ENCODE data around the gene TSPAN14.
"Not testable (repeated sequence)": the region's sequence is repeated elsewhere in the genome, so short reads cannot be mapped to it uniquely, and the experiment has no call there.

The TSPAN14 gene

DNA sequence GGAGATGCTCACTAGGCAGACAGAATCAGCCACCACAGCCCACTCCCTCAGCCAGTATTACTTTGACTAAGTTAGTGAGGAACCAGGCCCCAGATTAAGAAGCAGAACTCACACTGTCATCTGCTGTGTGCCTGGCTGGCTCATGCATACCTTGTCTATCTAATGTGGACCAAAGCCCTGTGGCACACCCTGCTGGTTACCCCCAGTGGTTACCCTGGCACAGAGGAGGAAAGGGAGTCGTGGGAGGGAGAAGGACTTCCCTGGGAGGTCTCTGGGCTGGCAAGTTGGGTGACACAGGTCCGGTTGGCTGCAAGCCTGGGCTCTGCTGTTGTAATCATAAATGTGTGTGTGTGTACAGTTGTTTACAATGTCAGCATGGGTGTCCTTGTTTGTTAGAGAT, 76.1 kb downstream of the TSPAN14 start:
- no peak for DNase-seq

DNA sequence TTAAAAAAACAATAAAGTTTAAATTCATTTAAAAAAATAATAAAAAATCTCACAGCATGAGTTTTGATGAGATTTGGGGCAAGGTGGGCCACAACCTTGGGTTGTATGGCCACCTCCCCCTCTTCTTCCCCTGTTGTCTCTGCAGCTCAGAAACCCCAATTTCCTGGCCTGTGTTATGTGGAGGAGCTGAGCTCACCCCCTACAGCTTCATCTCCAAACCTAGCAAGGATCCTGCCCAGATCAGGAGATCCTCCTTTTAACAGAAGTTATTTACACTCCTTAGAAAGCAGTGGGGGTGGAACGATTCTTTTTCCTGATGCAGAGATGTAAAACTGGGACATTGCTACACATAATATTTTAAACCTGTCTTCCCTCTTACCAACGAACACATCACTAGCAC, 76.7 kb downstream of the TSPAN14 start:
- no peak for DNase-seq

DNA sequence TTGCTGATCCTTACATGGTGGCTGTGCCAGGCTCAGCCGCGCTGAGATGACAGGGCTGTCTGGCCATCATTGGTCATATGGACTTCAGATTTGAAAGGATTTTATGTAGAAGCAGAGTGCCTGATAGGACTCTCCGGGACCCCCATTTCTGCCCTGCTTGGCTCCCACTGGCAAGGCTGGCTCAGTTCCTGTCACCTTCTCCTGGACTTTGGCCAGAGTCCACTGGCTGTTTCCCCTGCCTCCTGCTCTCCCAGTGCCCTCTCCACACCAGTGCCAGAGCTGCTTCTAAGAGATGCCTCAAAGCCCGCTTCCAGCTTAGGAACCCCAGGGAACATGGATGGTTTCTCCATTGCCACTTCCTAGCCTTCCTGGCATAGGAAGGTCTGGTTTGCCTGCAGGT, 78.5 kb downstream of the TSPAN14 start:
- DNase-seq: no peak

DNA sequence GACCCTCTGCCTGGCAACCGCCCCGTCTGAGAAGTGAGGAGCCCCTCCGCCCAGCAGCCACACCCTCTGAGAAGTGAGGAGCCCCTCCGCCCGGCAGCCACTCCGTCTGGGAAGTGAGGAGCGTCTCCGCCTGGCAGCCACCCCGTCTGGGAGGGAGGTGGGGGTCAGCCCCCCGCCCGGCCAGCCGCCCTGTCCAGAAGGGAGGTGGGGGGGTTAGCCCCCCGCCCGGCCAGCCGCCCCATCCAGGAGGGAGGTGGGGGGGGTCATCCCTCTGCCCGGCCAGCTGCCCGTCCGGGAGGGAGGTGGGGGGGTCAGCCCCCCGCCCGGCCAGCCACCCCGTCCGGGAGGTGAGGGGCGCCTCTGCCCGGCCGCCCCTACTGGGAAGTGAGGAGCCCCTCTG, 79.9 kb downstream of the TSPAN14 start:
- not testable (repeated sequence) for DNase-seq

DNA sequence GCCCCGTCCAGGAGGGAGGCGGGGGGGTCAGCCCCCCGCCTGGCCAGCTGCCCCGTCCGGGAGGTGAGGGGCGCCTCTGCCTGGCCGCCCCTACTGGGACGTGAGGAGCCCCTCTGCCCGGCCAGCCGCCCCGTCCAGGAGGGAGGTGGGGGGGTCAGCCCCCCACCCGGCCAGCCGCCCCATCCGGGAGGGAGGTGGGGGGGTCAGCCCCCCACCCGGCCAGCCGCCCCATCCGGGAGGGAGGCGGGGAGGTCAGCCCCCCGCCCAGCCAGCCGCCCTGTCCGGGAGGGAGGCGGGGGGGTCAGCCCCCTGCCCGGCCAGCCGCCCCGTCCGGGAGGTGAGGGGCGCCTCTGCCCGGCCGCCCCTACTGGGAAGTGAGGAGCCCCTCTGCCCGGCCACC, 80.5 kb downstream of the TSPAN14 start:
- not testable (repeated sequence) for DNase-seq

DNA sequence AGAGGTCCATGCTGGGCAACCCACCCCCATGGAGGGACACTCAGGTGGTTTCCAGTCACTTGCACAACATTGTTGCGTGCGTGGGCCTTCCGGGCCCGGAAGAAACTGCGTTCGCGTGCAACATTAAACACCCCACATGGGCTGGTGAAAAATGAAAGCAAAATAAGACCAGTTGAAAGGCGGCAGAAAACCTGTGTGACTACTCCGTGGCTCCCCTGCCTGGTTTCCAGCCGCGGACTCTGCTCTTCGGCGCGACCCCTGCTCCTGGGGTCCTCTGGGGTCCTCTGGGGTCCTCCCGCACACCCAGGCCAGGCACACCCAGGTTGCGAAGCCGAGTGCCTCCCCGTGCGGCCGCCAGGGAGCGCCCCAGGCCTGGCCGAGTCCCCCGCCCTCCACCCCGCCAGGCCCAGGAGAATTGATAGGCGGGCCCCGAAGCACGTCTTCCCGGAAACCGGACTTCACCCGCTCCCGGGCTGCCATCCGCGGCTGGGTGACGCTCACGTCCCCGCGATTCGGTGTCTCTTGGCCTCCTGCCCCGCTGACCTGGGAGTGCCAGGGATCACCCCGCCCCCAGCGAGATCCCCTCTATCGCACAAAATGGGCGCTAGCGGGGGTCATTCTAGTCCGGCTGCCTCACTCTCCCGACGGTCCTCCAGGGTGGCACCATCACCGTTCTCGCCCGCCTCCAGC, 81.7 kb downstream of the TSPAN14 start:
- peak; percentile 52 for DNase-seq

DNA sequence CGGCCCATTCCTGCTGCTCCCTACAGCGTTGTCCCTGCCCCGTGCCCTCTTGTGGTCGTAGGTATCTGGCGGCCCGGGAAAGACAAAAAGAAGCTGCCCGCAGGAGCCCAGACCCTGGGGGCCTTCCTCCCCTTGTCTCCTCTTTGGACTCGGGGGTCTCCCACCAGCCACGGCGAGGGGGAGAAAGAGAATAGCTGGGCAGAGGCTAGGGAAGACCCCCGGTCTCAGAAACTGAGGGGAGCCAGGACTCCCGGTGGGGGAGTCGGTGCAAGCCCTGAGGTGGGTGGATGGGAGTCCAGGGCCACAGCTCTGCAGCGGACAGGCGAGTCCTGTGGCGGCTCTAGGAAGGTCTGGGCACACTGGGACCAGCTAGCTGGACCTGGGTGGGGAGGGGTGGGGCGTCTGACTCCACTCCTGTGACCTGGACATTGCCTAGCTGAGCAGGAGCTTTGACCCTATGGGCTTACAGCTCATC, 82.3 kb downstream of the TSPAN14 start:
- no peak for DNase-seq

DNA sequence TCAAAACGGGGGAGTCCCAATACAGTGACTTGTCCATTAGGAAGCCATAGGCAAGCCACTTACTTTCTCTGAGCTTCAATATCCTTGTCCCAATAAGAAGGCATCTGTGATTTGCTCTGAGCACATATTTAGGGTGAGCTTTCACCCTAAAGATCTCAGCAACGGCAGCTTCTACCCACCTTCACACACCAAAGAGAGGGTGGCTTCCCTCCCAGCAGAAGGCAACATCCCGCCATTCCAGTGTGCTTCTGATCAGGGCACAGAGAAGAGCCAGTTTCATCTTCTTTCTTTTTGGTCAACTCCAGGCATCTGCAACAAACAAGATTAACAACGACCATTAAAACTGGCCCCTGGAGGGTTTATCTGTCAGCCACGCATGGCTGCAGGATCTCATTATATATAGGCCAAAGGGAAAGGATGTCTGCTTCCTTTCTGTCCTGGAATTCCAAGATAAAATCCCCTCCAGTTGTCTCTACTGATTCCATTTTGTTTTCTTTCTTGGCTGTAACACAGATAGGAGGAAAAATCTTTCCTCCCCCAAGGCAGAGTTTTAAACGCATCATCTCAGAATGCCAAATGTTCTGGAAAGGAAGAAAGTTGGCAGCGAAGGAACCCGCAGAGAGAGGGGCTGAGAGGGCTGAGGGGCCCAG, 83.1 kb downstream of the TSPAN14 start:
- no peak for DNase-seq

DNA sequence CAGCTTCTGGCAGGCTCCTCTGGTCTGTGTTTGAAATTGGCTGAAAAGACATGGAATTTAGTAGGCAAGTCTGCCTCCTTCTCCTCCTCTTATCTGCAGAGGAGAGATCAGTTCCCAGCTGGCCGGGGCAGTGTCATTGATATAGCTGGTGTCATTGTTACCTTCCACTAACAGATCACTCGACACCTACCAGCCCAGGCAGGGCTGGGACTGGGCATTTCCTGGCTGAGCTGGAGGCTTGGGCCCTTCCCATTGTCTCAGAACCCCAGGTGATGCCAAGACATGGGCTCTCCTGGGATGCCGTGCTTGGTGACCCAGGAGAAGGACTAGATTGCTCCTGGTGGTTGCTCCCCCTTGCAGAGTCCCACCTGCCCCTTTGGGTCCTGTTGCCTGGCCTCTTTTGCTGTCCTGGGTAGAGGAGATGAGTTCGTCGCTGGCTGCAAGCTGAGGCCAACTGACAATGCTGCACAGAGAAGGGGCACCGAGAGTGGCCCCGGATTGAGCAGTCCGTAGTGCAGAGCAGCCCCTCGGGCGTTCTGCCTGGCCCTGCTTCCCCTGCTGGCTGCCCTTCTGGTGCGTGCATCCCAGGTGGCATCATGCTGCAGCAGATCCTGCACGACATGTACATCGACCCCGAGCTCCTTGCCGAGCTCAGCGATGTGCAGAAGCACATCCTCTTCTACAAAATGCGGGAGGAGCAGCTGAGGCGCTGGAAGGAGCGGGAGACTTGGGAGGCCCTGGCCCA, 83.8 kb downstream of the TSPAN14 start, which contains the start of gene SH2D4B:
TSS of gene SH2D4B (plus strand) at position 167 of the 745 bp plus-strand sequence. CDS start at position 597, 430 bp downstream.
- DNase-seq: no peak

DNA sequence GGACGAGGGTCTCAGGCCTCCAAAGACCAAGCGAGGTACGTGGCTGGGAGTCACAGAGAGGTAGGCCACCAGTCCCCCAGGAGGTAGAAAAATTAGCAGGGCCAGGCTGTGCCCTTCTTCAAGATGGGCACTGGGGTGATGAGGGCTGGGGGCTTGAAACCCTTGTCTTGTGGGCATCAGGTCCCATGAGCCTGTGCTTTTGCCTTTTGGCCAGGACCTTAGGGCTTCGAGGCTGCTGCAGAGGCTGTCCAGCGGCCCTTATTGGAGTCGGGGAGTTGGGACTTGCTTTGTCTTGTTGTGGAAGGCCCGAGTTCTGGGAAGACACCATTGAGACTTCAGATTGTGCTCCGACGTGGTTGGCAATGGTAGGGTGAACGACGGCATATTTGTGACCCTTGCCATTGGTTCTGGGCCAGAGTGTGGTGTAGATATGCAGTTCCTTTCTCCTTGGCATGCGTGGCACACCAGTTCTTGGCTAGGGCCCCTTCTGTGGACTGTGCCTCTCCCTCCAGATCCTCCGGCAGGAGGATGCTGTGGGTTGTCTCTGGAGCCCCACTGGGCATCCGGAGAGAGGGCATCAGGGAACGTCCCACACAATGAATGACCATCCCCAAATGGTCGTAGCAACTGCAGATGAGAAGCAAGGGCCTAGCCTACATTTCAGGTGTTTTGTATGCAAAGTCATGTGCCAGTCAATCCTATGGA, 84.5 kb downstream of the TSPAN14 start:
- DNase-seq: no peak

DNA sequence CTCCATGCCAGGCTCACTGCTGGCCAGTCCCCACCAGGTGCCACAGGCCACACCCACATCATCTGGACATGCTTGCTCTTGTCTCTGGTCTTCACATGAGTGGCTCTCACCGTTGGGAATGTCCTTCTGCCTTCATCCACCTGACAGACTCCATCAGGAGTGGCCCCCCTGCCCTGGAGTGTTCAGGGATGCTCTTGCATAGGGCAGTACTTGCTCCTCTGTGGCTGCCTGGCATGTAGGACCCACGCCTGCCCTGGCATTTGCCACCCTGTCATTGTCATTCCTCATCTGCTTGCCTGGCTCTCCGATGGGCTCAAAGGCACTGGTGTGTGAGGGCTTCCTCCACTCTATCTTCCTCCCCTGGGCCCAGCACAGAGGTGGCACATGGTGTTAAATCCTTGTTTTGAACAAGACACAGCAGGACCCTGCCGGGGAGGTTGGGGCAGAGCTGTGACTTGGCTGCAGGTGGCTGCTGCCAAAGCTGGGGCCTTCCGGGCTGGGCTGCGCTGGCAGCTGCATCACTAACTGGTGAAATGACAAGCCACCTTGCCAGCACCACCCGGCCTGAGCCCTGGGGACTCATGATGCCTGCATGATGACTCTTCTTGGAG, 85.4 kb downstream of the TSPAN14 start:
- no peak for DNase-seq

DNA sequence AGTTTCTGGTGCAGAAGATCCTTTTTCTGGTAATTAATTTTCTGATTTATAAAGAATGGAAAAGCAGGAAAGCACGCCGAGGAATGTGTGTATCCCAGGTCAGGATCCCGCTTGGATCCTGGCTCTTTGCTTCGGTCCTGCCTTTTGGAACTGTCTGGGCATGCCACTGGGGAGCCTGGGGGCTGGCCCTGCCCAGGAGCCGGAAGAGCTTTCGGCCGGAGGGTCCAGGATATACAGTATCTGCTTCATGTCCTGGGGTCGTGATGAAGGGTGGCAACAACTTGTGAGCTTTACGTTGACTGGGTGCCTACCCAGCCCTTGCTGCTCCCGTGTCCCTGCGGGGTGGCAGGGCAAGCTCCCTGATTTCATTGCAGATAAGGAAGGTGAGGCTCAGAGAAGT, 86.0 kb downstream of the TSPAN14 start:
- DNase-seq: no peak

DNA sequence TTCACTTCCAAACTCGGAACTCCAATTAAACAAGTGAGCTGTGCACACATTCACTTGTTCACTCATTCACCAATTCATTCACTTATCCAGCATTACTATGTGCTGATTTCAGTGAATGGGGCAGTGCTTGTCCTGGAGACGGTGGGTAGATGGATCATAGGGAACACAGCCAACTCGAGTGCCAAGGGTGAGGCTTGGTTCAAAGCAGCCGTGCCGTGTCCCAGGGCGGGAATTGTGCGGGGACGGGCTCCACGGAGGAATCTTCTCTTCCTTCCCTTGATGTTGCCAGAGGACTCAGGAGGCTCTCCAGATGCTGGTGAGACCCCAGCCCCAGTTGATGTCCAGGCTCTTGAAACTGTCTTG, 86.5 kb downstream of the TSPAN14 start:
- DNase-seq: no peak

DNA sequence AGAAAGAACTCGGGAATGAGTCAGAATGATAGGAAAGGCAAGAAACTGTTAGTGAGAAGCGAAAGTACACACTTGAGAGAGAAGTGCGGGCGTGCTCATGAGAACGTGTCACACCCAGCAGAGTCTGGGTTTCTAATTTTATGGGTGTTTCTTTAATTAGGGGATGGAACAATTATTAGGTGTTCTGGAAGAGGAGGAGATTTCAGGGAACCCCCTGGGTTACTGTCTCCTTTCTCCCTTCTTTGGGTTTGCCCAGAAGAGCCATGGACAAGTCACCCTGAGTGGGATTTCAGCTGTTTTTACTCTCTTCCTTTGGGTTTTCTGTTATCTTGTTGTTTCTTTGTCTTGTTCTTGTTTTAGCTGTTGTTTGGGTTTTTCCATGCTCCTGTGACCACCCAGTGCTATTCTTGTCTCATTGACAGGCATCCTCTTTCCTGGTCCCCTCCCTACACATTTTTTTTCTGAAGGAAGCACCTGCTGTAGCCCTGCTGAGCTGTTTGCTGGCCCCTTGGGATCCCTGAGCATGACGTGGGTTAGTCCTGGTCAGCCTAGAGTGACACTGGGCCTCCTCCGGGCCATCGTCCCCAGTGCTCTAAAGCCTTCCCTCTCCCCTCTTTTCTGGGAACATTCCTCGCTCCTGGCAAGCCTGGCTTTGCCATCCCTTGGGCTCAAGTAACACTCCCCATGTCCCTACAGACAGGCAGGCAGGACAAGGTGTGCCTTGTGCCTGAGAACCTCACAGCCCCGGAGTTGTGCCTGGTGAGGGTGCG, 87.1 kb downstream of the TSPAN14 start:
- DNase-seq: no peak

DNA sequence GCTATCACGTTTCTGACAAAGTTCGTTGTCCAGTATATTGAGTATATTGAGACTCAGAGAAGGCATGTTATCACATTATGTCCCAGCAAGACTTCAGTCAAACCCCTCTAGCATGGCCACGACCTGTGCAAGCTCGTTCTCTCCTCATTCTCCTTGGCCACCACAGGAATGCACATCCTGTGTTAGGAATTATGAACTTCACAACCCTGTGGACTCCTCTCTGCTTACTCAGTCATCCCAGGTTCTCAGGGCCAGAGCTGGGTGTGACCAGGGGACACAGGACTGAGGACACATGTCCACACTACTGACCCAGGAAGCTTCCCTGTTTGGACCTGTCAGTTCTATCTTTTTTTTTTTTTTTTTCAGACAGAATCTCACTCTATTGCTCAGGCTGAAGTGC, 87.9 kb downstream of the TSPAN14 start:
- DNase-seq: no peak

DNA sequence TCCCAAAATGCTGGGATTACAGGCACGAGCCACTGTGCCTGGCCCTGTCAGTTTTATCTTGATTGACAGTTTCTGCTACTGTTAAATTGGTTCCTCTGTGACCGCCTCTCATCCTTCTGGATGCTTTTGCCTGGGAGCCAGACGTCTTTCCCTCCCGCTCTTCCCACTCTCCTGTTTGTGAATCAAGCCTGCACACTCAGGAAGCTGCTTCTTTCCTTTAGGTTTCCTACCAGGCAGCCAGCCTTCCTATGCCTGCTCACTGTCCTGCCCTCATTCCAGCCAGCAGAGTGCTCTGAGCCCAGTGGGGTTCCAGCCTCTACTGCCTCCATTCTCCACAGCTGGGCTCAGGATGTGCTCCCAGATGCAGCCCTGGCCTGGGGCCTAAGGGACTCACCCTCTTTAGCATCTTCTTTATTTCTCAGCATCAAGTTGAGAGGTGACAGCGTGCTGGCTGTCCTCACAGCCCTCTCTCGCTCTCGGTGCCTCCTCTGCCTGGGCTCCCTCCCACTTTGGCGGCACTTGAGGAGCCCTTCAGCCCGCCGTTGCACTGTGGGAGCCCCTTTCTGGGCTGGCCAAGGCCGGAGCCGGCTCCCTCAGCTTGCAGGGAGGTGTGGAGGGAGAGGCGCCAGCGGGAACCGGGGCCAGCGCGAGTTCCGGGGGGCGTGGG, 88.7 kb downstream of the TSPAN14 start:
- DNase-seq: no peak

DNA sequence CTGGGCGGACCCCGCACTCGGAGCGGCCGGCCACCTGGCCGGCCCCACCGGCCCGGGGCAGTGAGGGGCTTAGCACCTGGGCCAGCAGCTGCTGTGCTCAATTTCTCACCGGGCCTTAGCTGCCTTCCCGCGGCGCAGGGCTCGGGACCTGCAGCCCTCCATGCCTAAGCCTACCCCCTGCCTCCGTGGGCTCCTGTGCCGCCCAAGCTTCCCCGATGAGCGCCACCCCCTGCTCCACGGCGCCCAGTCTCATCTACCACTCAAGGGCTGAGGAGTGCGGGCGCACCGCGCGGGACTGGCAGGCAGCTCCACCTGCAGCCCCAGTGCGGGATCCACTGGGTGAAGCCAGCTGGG, 89.2 kb downstream of the TSPAN14 start:
- DNase-seq: not testable (repeated sequence)

DNA sequence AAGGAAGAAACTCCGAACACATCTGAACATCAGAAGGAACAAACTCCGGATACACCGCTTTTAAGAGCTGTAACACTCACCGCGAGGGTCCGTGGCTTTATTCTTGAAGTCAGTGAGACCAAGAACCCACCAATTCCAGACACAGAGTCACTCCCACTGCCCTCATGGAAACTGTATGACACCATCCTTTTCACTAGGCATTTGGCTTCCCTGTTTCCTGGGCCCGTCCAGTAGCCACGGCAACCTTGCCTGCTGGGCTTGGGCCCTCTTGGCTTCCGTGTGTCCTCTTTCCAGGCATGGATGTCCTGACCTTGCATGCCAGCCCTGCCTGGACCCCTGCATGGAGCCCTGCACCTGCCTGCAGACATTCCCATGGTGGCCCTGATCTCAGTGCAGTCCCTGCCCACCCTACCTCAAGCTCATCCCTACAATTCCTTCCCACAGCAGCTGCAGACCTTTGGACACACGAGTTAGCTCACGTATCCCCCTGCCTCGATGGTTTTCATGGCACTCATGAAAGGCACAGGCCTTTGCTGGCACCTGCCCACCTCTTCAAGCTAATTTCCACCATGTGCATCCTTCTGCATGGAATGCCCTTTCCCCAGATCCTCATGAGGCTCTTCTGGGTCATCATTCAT, 90.3 kb downstream of the TSPAN14 start:
- DNase-seq: no peak

DNA sequence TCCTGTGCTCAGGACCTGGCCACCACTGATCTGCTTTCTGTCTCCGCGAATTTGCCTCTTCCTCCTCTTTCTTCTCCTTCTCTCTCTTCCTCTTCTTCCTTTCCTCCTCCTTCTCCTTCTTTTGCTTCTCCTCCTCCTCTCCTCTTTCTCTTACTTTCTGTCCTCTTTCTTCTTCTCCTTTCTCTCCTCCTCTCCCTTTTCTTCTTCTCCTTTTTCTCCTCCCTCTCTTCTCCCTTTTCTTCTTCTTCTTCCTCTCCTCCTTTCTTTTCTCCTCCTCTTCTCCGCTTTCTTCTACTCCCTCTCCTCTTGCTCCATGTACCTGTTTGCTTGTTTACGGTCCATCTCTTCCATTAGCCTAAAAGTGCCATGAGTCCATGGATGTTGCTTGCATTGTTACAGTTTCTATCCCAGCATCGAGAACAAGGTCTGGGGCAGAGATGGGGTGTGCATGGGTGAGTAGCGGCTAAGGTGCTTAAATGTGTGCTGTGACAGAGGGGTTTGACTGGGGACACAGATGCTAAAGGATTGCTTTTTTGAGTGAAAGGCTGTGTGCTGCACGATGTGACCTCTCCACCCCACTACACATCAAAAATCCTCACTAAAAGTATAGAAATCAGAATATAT, 91.3 kb downstream of the TSPAN14 start:
- DNase-seq: no peak

DNA sequence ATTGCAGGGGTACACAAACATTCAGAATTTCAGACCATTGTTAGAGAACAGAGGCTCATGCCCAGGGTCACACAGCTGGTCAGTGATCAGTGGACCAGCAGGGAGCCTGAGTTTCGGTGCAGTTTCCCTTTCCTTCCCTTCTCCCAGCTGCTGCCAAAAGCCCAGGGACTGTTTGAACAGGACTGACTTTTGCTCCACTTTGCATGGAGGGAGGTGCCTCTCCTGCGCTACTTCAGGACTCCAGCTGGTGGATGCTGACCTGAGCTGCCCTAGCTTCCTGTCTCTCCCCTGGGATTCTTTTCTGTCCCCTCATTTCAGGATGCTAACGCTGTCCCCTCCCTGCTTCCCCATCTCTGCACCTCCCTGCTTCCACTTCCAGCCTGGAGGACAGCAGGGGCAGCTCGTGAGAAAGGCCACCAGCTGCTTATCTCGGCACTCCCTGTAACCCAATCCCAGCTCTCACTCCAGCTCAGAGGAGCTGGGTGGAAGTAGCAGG, 98.1 kb downstream of the TSPAN14 start:
- no peak for DNase-seq
